Measurements from ENCODE around the gene C6orf15.

The C6orf15 gene

GRCh38 chr6:31065556-31065955 lies 46.8 kb downstream of the C6orf15 start:
- no peak for TF ChIP-seq CTCF (IDR thresholded peaks at IDR 0.05; ENCODE audit: extremely low read depth, insufficient read depth, missing control alignments)
- DNase-seq (ENCODE audit: low spot score): no peak
- in situ Hi-C loops (cut with MboI; ENCODE audit: low pct_unique_long_range_greater_than_20kb, low sequenced_read_pairs, unreplicated experiment): no loop called here

DNA sequence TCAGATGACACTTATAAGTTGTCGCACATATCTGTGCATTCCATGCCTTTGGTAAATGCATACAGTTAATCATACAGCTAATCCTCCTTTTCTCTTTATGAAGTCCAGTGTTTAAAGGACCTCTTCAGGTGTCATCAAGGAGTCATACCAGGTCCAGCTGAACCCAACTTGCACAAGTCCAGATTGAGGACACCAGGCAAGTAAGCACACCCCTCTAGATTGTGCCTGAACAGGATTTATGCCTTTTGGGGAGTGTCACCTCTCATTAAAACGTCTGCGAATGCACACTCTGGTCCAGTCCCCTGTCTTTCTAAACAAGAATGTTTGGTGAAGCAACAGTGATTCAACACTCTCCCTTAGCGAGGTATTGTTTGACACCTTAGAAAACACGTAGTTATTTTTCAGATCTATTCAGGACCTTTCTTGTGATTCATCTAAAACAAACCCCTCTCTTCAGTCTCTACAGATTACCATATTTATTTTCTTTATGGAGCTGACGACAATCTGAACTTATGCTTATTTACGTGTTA lies 48.4 kb downstream of the C6orf15 start:
- no peak for TF ChIP-seq CTCF (IDR thresholded peaks at IDR 0.05; ENCODE audit: extremely low read depth, insufficient read depth, missing control alignments)
- in situ Hi-C loops (cut with MboI; ENCODE audit: low pct_unique_long_range_greater_than_20kb, low sequenced_read_pairs, unreplicated experiment): no loop called here
- DNase-seq (ENCODE audit: low spot score): no peak

All from GM13977 (cell line).